Stimulated activated CD8-positive, alpha-beta memory T cell treated with anti-CD3 and anti-CD28 coated beads, Interleukin-12 subunit alpha, Interleukin-12 subunit beta, amount 100 ng/mL, for 1 hour (primary cell): ENCODE data around the gene RAB3C.

ENCODE experiments used
- DNase-seq: peaks from one replicate; pipeline ENCODE4 v3.0.0-alpha.2; 2020; ENCODE audit warnings: low read depth

Gene RAB3C

DNA sequence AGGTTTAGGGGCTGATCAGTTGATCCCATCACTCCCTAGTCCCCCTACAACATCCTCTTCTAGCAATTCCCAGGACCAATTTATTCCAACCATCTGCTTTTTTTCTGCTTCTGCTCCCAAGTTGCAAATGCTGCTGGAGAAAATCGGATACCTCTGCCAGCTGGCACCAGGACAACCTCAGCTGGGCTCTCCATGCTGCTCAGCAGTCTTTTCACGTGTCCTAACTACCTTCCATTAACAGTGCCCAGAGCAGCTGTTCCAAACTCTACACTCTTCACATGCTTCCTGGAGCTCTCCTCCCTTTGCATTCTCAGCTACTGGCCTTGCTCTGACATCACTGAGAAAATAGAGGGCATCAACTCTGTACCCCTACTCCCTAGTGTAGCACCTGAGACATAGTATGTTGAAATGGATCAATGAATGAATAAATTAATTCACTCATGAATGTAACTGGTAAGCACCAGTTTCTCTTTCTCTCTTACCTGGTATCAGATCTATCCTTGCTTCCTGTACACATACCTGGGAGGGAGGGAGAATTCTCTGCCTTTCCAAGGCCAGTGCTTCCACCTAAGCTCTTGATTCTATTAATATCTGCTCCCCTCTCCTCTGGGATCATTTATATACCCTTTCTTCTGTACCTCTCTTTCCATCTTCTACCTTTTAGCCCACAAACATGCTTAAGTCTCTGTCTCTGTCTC is 191.0 kb downstream of the RAB3C start:
- no peak for DNase-seq

DNA sequence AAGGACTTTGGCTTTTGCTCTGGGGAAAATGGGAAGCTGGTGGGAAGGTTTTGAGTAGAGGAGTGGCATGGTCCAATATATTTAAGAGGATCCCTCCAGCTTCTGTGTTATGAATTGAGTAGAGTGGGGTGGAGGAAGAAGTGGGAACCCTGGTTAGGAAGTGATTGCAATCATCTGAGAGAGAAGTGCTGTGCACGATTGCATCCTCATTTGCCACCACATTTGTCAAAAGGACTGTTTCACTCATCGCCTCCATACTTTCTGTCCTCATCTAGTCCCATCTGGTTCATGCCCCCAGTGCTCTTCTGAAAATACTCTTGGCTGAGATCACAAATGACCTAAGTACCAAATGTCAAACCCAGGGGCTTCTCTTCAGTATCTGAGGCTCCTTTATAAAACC is 192.1 kb downstream of the RAB3C start:
- DNase-seq: no peak

DNA sequence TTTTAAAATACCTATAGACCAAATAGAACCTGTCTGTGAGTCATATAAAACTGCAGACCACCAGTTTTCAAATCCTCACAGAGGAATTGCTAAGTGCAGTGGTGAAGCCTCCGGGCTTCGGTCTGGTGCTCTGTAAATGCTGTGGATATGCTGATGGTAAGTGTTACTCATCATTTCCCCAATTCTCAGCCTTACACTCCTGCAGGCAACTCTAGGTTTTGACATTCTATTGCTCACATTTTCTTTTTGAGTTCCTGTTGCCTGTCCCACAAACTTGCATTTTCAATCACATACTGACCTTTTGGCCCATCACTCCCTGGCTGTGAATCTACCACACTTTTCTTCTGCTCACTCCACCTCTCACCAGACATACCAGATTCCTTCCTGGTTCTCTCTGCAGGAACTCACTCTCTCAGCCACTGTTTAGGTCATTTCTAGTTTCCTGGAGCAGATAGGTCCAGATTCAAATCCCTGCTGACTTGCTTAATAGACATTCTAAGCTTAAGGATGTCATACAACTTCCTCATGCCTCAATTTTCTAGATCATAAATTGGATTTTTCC is 192.9 kb downstream of the RAB3C start:
- DNase-seq: no peak

DNA sequence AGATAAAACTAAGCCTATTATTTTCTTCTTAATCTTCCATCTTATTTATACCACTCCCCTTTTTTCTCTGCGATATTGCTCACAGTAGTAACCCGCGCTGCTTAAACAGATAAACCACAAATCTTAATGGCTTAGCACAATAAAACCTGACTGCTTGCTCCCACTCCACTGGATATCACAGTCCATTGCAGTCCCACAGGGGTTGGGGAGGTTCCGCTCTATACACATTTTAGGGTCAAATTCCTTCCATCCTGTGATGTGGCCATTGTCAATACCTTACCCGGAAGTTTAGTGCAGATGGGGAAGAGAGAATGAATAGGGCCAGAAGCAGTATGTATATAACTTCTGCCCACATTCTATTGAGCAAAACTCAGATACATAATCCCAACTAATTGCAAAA is 193.7 kb downstream of the RAB3C start:
- DNase-seq: no peak

DNA sequence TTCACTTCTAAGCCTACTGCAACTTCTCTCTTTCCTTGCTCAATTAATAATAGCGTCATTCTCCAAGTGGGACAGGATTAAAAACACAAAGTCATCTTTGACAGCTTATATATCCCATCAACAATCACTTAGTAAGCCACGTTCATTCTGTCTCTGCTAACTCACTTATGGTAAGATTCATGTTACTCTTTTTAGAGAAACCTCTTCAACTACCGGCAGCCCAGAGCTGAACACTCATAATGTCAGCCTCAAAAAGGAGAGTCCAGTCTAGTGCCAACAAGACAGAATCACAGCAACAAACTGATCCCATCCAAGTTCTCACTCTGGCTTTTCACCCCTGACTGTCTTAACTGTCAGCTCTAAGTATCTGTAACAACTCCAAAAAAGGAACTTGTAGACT is 196.0 kb downstream of the RAB3C start:
- DNase-seq: no peak

DNA sequence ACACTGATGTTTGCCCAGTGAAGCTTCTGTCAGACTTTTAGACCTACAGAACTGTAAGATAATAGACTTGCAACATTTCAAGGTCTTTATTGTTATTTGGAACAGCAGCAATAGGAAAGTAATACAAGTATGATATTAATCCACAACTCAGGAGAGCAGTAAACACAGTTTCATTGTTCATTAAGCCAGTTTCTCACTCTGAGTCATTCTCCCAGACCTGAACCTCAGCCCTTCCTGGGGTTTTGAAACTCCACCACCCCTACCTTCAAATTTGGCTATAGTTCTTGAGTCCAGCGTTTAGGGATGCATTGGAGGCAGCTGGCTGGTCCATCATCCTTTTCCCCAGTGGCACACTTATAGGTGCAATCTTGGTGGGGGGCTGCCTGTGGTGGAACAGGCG is 203.2 kb downstream of the RAB3C start:
- no peak for DNase-seq

DNA sequence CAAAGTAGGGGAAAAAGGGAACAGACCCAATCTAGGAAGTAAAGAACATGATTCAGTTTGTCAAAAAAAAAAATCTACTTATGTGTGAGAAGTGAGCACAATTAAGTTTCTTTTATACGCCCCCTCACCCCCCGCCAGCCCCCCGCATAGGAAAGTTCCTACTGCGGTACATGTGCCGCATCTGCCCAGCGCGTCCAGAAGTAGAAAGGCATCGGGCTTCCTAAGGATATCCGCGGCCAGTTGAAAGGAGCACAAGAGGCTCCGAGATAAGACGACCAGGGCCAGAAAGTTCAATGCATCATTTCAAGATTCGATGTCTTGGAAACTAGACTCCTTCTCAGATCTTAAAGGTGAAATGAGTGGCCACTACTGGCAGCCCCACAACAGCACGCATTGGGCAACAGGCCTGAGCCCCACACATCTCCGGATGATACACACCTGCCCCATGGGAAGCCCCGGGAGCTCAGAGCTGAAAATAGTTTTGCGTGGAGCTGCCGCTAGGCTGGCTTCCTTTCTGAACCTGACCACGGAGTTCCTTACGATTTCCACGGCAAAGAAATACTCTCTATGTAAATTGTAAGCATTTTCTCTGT is 203.9 kb downstream of the RAB3C start:
- DNase-seq: no peak

DNA sequence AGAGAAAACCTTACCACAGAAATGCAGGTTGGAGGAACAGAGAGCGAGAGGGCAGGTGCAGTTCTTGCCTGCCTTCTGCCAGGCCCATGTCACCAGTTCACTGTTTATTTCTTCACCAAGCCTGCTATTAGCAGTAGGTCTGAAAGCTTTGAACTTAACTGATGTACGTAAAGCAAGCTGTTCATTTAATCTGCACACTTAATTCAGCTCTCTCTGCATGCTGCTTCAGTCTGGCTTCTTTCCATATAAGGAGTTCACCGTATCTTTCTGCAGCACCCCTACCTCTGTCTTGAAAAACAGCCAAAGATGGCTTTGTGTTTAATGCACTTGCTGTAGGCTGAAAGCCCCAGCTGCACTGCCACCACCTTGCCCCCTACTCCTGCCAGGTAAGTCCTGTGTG is 205.1 kb downstream of the RAB3C start:
- DNase-seq: no peak

DNA sequence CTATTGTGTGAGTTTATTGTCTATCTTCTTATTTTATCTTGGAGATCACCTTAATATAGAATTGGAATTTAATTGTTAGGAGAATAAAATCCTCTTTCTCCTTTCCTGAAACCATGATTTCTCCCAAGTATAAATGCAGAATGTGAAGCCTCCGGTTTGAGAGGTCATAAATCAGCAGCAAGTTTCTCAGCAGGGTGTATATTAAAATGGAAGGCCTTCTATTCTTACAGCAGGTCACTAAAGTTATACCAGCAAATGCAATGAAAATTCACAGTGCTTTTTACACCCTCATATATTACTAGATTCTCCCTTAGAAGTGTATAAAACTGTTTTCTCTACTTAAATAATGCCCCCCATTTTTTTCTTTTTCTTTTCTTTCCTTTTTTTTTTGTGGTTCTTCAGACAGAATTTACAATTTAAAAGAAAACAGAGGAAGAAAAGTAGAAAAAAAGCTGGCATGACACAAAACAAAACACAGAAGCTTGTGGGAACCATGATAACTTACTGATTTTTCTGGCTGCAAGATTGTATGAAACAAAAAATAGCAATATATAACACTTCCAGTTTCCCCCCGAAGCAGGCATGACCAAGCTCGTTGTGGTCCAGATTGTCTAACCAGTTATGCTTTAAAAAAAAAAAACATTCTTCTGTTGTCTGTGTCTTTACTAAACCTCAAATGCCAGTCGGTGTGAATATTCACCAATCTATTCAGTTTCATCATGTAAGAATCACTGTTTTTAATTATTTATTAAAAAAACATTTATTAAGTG is 211.2 kb downstream of the RAB3C start:
- no peak for DNase-seq

DNA sequence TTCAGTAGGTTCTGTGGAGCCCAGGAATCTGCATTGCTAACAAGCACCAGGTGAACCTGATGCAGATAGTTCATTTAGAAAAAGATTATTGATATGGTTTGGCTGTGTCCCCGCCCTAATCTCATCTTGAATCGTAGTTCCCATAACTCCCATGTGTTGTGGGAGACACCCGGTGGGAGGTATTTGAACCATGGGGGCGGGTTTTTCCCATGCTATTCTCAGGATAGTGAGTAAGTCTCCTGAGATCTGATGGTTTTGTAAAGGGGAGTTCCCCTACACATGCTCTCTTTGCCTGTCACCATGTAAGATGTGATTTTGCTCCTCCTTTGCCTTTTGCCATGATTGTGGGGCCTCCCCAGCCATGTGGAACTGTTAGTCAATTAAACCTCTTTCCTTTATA is 212.0 kb downstream of the RAB3C start:
- DNase-seq: no peak

DNA sequence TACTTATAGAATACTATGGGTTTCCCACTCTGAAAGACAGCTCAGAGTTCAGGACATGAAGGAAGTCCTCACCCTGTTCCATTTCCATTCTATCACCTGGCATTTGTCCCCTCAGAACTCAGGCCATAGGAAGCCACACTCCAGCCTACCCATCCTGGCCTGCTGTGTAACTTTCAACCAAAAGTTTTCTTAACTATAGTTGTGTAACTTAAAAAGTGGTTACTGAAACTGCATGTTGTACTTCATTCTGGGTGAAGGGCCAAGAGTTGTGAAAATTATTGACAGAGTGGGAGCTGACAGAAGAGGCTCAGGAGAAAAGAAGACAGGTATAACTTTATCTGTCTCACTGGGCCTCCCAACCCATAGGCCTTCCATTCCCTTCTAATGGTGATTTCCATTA is 212.5 kb downstream of the RAB3C start:
- DNase-seq: no peak

DNA sequence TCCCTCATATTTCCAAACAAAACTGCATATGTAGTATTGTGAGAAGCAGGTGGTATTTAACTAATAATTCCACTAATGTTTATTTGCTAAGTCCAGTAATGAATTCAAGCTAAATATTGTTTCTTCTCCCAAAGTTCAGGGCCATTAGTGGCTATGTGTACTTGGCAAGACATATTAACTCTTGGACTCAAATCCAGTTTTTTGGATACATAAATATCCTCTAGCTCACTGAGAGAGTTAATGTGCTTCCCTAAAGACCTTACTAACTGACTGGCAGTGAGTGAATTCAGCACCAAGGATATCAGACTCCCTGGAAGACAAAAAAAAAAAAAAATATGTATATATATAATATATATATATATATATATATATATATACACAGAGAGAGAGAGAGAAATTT is 214.1 kb downstream of the RAB3C start:
- DNase-seq: no peak

DNA sequence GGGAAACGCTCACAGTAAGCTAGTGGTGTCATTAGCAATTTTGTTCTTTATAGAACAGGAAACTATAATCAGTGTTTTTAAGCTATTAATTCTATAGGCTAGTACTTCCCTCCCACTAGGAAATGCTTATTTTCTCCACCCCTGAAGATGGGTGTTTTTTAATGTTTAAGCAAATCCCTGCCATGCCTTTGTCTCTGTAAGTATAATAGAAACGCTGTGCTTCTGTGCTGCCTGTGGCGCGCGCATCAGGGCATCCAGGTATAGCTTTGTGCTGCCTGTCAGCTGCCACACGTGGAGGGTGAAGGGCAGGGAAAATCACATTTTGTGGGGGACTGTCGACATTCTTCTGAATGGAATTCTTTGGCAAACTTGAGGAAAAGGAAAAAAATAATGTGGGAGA is 217.5 kb downstream of the RAB3C start:
- no peak for DNase-seq

DNA sequence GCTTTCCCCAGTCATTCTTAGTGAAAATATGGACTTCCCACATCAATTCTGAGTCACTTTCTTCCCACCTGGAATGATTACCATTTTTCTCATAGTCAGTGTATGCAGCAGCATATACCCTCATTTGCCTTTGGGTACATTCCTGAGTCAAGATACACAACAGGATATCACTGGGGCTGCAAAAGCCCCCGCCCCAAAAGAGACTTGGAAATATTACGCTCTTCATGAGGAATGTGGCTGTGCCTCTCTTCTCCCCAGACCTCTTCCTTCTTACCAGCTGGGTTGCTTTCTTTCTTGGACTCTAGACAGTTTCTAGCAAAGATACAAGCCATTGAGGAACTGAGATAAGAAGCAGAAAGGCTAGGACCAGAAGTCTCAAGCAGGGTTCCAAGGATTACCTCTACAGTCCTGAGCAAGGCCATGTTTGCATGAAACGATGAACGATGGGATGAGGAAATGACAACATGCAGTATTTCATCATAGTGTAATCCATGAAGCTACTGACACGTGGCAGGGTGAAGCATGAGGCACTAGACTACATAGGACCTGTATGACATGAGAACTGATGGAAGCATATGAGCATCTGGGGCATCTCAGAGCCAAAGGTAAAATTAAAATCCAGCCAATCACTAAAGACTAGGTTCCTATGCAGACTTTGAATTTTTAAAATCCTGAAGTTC is 218.1 kb downstream of the RAB3C start:
- DNase-seq: no peak

DNA sequence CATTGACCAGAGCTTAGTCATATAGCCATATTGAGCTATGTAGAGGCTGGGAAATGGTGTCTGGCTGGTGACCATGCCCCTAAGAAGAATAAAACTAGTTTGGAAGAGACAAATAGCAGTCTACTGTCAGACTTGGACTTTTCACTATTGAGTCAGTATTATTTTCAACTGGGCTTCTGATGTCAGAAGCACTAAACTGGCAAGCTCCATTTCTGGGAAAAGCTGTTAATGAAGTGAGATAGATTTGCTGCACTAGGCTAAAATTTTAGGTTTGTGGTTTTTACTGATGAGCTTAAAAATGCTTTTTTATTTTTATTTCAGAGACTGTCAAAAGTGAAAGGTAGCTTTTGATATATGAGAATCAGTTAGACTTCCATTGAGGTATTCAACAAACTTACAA is 220.2 kb downstream of the RAB3C start:
- no peak for DNase-seq

DNA sequence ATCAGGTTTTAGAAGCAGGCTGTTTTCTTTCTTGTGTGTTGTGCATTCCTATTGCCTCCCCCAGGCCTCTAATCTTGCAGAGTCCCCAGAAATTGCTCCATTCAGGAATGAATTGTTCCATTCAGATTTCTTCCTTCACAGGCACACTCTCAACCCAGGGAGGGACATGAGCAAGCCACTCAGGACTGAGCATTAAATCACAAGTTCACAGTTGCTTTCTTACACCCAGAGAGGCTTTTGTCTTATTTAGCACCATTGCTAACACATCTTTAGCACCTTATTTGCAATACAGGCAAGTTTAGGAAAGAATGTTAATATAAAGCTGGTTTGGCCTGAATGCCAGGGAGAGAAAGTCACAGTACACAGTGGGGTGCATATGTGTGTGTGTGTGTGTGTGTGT is 221.4 kb downstream of the RAB3C start:
- DNase-seq: no peak

DNA sequence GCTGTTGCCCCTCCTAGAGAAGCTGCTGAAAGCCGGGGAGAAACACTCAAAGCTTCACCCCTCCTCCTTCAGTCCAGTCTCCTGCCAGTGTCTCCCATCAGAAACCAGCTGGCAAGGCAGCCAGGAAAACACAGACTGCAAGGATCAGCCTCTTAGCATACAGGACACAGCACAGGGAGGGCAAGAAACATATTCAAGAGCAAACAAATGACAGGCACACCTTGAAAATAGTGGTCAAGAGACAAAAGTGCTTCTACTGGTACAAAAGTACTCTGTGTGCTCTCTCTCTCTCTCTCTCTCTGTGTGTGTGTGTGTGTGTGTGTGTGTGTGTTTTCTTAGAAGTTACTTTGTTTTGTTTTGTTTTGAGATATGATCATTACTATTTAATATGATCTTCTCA is 227.2 kb downstream of the RAB3C start:
- no peak for DNase-seq

DNA sequence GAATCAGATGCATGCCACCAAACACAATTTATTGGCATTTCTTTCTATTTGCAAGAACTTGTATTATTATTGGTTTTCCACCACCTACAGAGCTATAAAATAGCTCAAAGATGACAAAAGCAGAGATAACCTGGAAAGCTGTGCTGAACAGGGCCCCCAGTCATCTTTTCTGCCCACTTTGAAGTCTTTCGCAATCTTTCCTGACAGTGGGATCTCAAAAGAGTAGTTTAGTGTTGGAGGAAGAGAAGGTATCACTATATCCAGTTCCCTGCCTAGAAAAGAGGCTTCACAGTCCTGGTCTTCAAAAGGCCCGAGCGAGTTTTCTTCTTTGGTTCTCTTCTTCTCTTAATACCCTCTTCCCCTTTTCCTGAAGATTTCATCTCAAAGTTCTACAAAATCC is 231.0 kb downstream of the RAB3C start:
- DNase-seq: no peak

DNA sequence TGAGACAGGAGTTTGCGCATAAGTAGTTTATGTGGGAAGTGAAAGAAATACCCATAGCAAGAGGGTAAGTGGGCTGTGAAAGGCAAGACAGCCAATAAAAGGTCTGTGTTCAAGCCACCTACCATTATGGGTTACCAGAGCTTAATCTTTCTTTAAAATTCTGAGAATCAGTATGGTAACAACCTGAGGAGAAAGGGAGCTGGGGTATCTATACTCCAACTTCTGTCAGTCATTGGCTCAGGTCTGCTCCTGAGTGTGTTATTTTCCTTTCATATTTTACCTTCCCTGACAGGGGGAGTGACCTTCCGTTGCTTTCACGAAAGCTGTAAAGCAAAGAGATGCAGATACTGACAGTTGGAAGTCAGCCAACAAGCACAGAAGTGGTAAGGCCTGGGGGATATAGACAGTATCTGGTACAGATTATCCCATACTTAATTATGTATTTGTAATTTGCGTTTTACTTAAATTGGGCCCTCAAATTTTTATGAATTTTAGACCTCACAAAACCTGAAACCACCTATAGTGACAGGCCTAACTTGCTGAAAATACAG is 233.4 kb downstream of the RAB3C start:
- DNase-seq: no peak

DNA sequence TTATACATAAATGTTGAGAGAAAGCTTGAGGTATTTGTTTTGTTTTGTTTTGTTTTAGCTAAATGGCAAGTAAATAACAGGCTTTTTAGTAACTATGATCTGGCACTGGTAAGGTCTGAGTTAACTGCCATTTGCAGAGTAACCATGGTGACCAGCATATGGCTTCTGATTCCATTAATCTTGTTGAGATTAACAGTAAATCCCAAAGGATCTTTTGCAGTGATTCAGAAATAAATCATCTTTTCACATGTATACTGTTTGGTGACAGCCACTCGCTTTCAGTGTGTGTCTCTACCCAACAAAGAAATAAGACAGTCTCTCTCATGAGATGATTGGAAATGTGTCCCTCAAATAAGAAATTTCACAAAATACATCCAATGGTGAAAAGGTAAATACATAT is 235.6 kb downstream of the RAB3C start:
- DNase-seq: no peak

DNA sequence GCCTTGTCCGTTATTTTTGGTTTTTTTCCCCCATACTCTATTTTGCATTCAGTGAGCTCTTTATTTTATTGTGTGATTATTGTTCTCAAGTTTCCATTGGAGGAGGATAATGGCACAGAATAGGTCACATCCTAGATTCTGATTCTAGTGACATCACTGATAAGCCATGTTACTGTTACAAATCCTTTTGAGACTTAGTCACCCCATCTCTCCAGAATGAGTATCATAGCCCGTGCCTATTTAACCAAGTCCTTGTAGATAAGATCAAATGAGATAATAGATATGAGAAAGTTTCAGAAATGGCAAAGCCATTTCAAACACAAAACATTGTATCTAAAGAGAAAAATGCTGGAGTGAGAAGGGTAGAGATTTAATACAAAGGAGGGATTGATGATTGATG is 242.6 kb downstream of the RAB3C start:
- no peak for DNase-seq

DNA sequence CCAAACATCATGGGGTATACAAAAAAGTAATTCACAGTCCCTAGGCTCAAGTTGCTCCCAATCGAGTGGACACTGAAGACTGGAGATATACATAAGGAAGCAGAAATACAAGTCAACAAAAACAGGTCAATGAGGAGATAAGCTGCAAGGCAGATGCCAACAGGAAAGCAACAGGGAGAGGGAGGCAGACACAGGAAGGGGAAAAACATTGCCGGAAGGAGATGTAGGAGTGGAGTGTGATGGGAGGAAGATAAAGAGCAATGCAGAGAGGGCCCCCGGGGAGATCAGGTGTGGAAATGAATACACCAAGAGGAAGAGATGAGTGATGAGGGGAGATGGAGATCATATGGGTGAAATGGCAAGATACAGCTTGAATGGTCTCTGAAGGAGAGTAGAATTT is 243.0 kb downstream of the RAB3C start:
- DNase-seq: no peak
